ENCODE measurements around the gene TMEM51.

GRCh38 chr1:15148941-15149340, 4.6 kb upstream of the TMEM51 start:
- TF ChIP-seq CTCF (IDR thresholded peaks at IDR 0.05; ENCODE audit: insufficient read depth, low read length, poor library complexity, severe bottlenecking) (no peak), EZH2phosphoT487 (conservative IDR thresholded peaks at IDR 0.05; ENCODE audit: low read length) (no peak)
